HUDEP-2 (cell line): ENCODE measurements around the gene QPCT.

Source experiments
- DNase-seq, 76 experiments: peaks; one replicate each; lab custom pipeline; 2025; ENCODE audit not compliant: unreplicated experiment in 76 of 76; lab: John Stamatoyannopoulos, UW

Gene QPCT

DNA sequence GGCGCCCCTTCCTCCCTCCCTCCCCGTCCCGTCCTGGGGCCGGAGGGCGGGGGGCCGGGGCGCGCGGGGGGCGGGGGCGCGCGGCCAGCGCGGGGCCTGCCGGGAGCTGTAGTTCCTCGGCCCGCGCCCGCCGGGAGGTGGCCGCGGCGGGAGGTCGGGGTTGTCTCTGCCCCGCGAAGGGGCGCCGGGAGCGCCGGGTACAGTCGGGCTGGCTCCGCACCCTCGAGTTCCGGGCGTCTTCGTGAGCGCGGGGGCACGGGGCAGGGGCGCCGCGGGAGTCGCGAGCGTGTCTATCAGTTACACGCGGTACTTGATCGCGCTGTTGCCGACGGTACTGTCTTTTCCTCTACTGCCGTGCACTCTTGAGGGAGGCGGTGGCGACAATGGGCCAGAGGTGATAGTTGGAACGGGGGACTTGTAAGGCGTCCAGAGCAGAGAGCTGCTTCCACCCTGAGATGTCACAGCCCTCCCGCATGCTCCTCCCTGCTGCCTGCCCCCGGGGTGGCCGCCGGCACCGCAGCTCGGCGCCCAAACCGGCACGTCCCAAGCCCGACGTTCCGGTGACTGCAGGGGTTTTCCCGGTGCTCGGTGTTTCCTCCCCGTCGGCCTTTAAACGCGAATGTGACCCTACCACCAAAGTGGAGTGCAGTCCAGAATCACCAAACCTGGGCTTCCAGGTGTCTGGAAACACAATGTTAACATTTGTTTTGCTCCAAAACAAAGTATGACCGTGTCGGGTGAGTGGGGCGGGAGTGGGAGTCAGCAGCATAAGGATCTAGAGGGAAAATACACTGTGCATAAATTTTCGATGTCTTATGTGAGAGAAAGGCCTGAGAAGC lies 19.4 kb upstream of the QPCT start, which contains the start of gene PRKD3:
Gene PRKD3 (minus strand): TSS at position 48 of the 839 bp plus-strand sequence. CDS start 8,309 bp downstream, outside the sequence.
- DNase-seq = peak in 15 of 76 experiments; percentile 10 to 38 (median 19)

DNA sequence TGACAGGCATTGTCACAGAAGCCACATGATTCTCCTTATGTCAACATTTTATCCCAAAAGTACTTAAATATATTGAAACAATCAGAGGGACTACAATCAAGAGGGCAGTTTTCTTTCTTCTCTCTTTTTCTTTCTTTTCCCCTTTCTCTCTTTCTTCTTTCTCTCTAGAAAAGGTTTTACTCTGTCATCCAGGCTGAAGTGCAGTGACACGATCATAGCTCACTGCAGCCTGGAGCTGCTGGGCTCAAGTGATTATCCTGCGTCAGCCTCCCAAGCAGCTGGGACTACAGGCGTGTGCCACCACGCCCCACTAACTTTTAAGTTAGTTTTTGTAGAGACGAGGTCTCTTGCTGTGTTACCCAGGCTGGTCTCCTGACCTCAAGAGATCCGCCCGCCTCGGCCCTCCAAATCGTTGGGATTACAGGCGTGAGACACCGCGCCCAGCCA lies 18.8 kb upstream of the QPCT start:
- DNase-seq = no peak

DNA sequence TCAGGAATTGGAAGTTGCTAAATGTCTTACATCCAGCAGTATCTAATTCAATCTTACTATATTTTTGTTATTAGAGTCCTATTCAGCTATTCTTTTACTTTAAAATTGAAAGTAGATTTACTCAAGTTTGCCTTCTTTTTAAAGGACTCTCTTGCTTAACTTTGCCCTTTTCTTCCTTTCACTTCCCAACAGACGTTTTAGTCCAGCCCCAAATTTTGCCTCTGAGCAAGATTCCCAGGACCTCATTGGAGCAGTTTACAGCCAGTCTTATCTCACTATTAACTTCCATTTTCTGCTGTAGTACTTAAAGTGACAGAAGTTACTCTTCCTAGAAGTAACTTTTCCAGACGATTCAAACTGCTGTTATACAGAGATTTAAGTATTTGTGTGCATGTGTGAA lies 18.1 kb upstream of the QPCT start:
- no peak for DNase-seq

DNA sequence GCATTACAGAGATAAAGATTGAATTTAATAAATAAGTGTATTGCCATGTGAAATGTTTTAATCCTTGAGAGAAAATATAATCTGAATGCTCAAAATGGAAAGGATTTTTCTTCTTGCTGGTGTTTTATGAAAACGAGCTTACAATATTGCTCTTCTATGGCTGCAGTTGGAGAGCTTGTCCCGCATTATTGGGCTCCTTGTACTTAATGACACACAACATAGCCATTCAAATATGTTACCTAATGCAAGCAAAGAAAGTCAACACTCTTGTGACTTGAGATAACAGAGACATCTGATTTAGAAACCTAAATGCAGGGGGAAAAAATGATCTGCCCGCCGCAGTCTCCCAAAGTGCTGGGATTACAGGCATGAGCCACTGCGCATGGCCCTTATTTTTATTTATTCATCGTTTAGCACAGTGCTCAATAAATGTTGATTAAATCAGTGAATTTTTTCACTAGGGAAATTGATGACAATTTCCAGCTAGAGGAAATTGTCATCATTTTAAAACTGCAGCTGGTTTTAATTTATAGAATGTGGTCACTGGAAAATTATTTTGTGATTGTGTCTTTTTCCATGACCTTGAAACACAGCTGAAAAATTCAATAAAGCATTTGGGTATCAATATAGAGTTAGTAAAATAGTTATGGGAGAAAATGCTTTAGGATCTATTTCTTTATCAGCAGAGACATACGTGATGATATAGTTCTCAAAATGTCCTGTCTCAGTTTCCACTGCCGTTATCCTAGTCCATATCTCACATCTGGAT lies 17.4 kb upstream of the QPCT start:
- DNase-seq = no peak

DNA sequence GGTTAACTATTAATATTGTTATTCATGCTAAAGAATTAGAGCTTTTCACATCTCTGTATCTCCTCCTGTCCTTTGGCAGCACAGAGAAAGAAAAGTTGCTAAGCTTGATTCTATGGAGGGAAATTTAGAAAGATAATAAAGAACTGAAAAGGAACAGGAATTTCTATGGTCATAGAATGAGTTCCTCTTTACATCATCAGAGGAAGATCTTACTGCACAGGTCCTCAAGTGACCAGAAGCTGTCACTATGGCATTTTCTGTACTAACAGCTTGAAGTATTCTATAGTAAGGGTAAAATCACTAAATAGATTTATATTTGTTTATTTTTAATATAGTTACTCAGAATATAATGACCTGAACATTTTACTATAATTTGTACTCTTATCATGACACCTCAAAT lies 13.7 kb upstream of the QPCT start:
- no peak for DNase-seq

DNA sequence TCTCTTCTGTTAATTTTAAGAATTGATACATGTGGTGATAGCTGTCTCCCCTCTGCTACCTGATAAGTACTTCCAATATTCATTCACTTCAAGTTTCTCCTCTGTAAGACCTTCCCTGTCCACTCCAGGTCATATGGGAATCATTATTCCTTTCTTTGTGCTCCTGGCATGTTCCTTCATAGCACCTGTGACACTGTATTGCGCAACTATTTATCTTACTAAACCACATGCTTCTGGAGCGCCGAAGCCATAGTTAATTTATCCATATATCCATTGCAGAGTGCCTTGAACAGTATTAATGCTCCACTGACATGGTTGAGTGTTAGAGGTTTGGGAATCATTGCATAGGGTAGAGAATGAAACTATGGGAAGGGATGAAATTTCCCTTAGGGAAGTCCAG lies 11.9 kb upstream of the QPCT start:
- DNase-seq = no peak

DNA sequence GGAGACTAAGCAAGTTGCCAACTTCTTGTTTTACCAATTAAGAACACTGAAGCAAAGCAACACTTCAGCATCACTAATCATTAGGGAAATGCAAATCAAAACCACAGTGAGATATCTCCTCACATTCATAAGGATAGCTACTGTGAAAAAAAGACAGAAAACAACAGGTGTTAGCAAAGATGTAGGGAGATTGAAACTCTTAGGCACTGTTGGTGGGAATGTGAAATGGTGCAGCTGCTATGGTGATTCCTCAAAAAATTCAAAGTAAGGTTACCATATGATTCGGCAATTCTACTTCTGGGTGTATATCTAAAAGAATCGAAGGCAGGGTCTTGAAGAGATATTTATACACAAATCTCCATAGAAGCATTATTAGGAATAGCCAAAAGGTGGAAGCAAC lies 11.2 kb upstream of the QPCT start:
- DNase-seq = no peak

DNA sequence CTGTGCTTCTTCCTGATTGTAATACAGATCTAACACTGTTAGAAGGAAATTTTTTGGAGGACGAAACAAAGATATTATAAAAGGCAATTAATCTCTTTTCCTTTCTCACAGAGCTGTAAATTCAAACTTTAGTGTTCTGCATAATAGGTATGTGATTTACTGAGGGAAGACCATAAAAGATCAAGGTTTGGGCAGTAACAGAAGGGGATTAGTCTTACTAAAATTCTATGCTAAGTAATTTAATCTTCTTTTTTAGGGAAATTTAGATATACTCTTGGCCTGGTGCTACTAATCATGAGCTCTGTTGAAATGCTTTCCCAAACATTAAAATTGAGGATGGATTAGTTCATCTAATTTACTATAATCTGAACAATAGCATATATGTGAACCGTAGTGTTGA lies 8.8 kb upstream of the QPCT start:
- DNase-seq = no peak

DNA sequence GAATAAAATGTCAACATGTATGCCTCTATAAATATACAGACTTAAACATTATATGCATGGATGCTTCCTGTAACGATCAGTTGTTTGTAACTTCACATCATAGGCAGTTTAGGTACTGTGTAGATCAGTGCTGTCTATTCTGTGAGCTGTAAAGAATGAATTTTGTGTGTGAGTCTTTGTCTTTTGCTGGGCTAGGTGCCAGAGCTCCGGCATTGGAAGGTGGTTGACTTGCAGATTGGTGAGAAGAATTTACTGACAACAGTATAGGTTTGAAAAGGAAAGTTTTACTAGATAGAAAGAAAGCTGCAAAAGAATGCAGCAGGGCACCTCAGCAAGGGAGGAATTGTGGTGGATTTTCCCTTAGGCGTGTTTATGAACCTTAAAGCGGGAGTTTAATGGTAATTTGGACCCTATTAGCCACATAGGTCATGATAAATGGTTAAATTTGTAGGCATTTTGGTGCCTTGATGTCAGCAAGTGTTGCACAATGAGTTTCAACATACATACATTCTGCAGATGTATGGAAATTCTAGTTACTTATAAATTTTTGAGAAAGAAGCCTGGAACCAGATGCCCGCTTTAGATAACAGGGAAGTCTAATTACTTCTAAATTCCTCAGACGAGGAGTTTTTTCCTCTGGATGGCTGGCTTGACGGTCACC lies 6.7 kb upstream of the QPCT start:
- DNase-seq = no peak

DNA sequence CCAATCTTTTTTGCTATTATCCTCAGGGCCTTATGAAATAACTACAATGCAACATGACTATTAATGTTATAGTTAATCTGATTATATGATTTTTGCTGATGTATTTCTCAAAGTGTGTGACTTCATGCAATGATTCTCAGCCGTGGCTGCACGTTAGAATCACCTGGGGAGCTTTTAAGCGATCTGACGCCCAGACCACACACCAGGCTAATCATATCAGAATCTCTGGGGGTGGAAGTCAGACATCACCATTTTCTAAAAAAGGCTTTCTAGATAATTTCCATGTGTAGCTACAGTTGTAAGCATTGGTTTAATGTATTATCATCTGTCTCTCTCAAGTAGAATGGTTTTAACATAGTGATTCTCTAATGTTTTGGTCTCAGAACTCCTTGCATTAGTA lies 5.5 kb upstream of the QPCT start:
- no peak for DNase-seq

DNA sequence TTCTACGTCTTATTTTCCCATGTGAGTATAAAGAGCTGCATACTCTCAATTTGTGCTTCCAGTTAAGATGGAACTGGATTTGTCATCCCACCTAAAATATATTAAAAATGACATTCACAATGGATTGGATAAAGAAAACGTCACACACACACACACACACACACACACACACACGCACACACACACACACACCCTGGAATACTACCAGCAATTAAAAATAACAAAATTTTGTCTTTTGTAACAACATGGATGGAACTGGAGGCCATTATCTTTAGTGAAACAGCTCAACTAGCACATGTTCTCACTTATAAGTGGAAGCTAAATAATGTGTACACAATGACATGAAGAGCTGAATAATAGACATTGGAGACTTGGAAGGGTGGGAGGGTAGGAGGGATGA lies 3.8 kb upstream of the QPCT start:
- no peak for DNase-seq

DNA sequence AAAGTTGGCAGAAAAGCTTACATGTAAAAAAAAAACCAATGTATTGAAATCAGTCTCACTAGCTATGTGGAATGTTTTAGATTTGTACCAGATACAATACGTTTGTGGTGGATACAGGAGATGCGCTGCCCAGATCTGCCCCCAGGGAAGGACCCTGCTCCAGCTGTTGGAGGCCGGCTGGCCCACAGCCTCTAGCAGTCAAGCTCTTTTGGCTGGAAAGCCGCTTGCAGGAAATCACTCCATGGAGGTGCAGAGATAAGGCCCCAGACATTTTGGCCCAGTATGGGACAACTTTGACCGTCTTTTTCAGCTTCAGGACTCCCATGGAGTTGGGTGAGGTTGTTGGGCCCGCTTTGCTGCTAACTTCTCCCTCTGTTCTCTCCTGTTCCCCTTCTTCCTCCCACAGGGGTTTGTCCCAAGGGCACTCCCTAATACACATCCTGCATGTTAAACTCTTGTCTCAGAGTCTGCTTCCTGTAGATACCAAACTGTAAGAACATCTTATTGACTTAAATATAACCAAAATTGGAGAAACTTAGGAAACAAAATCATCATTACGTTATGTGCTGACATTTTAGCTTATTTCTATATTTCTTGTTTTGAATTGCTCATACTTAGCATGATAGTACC lies 1.7 kb upstream of the QPCT start:
- DNase-seq = no peak

DNA sequence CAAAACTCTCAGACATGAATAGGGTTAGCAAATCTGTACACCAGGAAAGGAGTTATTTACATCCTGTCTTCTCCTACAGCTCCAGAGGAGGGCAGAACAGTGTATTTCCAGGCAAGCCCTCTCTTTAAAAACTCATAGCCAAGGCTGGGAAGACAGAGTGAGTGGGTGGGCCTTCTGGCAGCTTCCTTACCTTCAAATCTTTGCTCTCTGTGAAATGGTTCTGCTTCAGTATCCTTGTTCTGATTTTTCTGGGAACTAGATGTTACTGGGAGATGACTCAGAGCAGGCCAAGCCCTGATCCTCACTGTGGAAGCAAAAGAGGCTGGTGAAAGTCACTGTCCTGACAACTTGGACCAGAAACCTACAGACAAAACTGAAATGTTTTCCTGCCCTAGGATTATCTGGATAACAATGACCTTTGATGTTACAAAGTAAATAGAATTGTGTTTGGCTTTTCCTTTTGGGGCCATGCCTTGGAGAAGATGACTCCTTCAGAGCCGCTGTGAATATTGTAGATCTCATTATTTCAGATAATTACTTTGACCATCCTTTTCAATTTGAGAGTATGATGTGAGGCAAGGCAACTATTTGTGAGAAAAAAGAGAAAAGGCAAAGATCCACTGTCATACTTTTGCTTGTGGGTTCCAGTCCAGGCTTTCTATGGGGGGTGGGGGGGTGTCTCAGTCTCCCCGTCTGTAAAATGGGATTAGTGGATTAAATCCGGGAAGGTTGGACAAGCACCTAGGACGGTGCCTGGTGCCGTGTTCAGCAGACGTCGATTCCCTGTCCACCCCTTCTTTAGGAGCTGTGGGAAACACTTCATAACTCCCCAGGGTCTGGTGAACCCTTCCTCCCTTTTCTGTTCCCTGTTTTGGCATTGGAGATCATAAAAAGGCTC lies 644 bp upstream of the QPCT start:
- DNase-seq = no peak

DNA sequence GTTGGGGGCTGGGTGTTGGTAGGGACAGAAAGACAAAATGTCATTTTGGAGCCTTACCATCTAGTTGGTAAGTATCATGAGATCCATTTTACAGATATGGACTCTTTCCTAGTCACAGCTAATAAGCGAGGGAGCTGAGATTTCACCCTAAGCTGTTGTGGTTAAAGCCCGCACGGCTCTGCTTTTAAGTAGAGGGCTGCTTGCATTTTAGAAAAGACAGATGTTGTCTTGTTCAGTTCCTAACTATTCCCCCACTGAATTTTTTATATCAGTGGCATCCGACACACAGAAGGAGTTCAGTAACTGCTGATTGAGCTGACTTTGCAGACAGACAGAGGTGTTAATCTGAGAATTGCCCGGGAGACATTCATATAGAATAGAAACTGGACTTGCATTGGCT lies 3.7 kb downstream of the QPCT start:
- no peak for DNase-seq

DNA sequence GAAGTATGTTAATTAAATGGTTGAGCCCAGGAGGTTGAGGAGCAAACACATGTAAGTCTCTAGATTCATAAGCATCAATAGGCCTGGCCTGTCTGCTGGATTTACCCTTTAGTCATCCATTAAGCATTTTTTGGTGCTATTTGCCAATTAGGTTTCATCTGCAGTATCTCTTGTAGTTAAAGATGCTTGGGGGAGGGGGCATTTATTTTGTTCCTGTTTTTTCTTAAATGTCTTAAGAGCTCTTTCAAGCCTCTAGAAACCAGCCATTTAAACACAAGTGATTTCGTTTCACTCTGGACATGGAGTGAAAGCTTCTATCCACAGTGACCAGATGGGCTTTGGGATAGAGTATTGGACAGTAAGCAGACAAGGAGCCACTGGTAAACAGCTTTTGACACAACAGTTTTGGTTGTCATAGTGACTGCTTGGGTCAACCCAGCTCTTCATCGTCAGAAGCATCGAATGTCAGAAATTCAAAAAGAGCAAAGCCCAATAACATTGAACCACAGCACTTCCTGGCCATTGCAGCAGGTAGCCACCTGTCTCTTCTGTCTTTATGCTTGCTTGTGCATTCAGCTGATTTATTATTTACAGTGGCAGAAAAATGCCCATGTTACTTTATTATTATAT lies 4.9 kb downstream of the QPCT start:
- DNase-seq = no peak

DNA sequence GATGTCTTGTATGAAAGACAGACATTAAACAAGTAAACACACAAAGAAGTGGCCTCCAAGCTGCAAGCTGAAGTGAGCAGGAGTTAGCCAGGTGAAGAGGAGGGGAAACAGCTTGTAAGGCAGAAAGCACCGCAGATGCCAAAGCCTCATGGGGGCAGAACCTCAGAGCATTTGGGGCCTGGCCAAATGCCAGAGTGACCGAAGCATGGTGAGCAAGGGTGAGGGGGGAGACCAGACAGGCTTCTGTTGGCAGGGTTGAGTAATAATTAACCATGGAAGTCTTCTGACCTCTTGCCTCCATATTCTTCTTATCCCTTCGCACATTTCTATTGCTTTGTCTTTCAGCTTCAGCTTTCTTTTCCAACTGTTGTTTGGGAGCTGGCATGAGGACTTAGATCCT lies 5.6 kb downstream of the QPCT start:
- DNase-seq = peak in 1 of 76 experiments; percentile 1

DNA sequence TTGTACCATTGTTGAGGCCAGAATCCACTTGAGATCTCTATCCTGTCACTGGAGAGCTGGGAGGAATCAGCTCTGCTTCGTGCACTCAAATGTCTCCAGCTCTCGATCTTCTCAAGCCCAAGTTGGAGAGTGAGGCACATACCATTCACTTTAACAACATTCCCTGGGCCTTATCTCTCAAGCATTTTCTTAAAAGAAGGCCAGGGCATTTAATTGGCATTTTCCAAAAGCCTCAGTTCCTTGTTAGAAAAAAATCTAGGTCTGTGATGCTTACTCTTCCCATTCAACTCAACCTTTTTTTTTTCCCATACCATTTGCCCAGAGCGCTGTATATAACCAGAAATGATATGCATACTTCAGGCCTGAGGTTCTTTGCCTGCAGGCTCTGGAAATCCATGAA lies 10.1 kb downstream of the QPCT start:
- DNase-seq = no peak

DNA sequence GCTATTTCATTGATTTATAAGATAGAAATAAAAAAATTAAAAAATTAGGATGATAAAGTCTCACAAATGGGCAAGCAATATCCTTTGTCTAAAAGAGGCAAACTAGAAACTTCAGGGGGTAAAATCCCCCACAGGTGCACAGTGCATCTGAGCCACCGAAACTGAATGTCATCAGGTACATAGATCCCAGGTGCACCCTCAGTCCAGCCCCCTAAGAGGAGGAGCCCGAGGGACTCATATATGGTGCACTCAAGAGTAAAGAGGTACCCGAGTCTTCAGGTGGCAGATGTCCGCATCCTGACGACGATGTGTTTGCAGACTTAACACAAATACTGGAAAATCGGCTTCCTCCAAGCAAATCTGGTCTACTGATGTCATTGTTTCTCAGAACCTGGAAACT lies 11.3 kb downstream of the QPCT start:
- no peak for DNase-seq

DNA sequence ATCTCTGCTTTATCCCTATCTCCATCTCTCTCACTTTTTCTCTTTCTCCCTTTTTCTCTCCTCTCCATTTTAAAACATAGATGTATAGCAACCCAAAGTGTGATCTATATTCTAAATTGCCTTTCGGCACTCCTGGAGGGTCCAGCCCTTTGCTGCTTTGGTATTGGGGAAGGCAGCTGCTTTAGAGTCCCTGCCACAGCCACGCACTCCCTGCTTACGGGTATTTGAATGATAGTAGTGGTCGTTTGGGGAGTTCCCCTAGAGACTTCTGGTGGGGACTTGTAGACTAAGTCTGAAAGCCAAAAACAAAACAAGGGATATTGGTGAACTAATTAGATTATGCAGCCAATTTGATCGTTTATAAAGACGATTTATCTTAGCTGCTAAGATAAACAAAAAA lies 11.9 kb downstream of the QPCT start:
- DNase-seq = no peak

DNA sequence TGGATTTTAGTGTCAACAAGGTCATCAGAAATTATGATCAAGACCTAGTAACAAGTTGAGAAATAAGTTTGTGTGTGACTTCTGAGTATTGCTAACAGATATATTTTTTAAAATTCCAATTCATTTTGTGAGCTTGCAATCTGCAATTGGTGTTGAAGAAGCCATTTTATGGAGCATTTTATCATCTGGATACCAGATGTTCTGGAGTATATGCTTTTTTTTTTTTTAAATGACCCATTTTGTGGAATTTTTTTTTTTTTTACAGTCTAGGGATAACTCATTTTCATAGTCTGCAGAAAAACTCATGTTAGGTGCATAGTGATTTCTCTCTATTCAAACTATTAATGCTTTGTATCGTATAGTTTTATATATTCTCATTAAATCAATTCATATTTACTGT lies 12.6 kb downstream of the QPCT start:
- no peak for DNase-seq
